DMS 273 (cell line): ENCODE measurements around the gene SNTG2.
"Not testable (repeated sequence)": the region's sequence is repeated elsewhere in the genome, so short reads cannot be mapped to it uniquely, and the experiment has no call there.

Experiments used
- DNase-seq: peaks from one replicate; lab custom pipeline; 2025; ENCODE audit not compliant: unreplicated experiment; lab: John Stamatoyannopoulos, UW

SNTG2 gene

GRCh38 chr2:1353543-1353942 lies 402.9 kb downstream of the SNTG2 start:
- no peak for DNase-seq

- no peak for DNase-seq
These were observed 409.5 kb downstream of the SNTG2 start for GRCh38 chr2:1360144-1360543.

GRCh38 chr2:1360557-1361250 lies 410.1 kb downstream of the SNTG2 start:
- DNase-seq, result no peak

- DNase-seq, result no peak
These were observed 412.7 kb downstream of the SNTG2 start for GRCh38 chr2:1363367-1363766.

GRCh38 chr2:1366546-1367134 lies 416.0 kb downstream of the SNTG2 start:
- DNase-seq, result no peak

- DNase-seq, result no peak
These were observed 417.0 kb downstream of the SNTG2 start for GRCh38 chr2:1367601-1368000.

- DNase-seq, result no peak
These were observed 419.3 kb downstream of the SNTG2 start for GRCh38 chr2:1369905-1370304.

GRCh38 chr2:1370461-1370860 lies 419.8 kb downstream of the SNTG2 start:
- no peak for DNase-seq

- no peak for DNase-seq
These were observed 420.4 kb downstream of the SNTG2 start for GRCh38 chr2:1371082-1371481.

- no peak for DNase-seq
These were observed 423.2 kb downstream of the SNTG2 start for GRCh38 chr2:1373830-1374229.

GRCh38 chr2:1374287-1374686 lies 423.6 kb downstream of the SNTG2 start:
- DNase-seq, result no peak

- DNase-seq, result no peak
These were observed 425.1 kb downstream of the SNTG2 start for GRCh38 chr2:1375794-1376193.

- DNase-seq, result no peak
These were observed 426.8 kb downstream of the SNTG2 start for GRCh38 chr2:1377473-1377872.

GRCh38 chr2:1378456-1379150 lies 428.0 kb downstream of the SNTG2 start:
- DNase-seq, result no peak

- no peak for DNase-seq
These were observed 431.0 kb downstream of the SNTG2 start for GRCh38 chr2:1381644-1382043.

- DNase-seq, result not testable (repeated sequence)
These were observed 437.5 kb downstream of the SNTG2 start for GRCh38 chr2:1387954-1388725.

GRCh38 chr2:1390118-1390517 lies 439.5 kb downstream of the SNTG2 start:
- DNase-seq, result not testable (repeated sequence)

GRCh38 chr2:1393321-1393720 lies 442.7 kb downstream of the SNTG2 start:
- no peak for DNase-seq

GRCh38 chr2:1394709-1395408 lies 444.2 kb downstream of the SNTG2 start:
- DNase-seq, result no peak

- DNase-seq, result no peak
These were observed 446.7 kb downstream of the SNTG2 start for GRCh38 chr2:1397350-1397749.

GRCh38 chr2:1398191-1398590 lies 447.5 kb downstream of the SNTG2 start:
- DNase-seq, result no peak
